Nephron progenitor cell (in vitro differentiated cells): ENCODE data around the gene CCDC157.

ENCODE experiments used
- DNase-seq: peaks from one replicate; pipeline ENCODE4 v3.0.0; 2021
- H3K27ac Mint-ChIP-seq: 2 replicates; pipeline ENCODE4 v1.8.0; 2021; ENCODE audit warnings: mild to moderate bottlenecking, moderate library complexity, mixed read lengths
- H3K27me3 Mint-ChIP-seq: 2 replicates; pipeline ENCODE4 v1.8.0; 2021; ENCODE audit warnings: mild to moderate bottlenecking, low read depth, mixed read lengths; ENCODE audit not compliant: poor library complexity
- H3K36me3 Mint-ChIP-seq: 2 replicates; pipeline ENCODE4 v1.8.0; 2021; ENCODE audit warnings: low read depth, mixed read lengths
- H3K4me1 Mint-ChIP-seq: 2 replicates; pipeline ENCODE4 v1.8.0; 2021; ENCODE audit warnings: mixed read lengths
- H3K4me3 Mint-ChIP-seq: 2 replicates; pipeline ENCODE4 v1.8.0; 2021; ENCODE audit warnings: mild to moderate bottlenecking, moderate library complexity, mixed read lengths
- H3K9me3 Mint-ChIP-seq: 2 replicates; pipeline ENCODE4 v1.8.0; 2021; ENCODE audit warnings: mild to moderate bottlenecking, moderate library complexity, mixed read lengths
- TF ChIP-seq, protein P1 (sequence below): fragments of 200-600 bp; sonication (generic); IDR thresholded peaks from 2 replicates; pipeline ENCODE4 v1.5.0; 2021; ENCODE audit warnings: antibody characterized with exemption

CCDC157 gene

DNA sequence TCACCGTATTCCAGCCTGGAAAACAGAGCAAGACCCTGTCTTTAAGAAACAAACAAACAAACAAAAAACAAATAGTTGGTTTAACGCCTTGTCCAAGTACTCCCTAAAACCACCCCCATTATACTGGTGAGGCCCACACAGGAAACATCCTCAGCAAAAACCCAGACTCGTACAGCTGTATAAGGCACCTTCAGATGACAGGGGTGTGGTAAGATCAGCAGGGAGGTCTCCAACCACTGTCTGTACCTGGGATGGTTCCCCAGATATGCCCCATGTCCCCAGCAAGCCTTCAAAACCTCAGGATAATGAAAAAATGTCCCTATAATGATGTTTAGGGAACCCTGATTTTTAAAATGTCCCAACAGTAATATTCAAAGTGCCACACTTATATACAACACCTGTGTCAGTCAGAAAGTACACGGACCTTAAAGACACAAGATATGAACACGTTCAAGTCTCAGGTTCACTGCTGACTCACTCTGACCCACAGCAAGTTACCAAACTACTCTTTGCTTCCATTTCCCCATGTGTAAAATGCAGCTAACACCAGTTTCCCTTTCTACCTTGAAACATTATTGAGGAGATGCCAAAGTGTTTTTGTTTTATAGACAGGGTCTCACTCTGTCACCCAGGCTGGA lies 9.4 kb upstream of the CCDC157 start:
- DNase-seq, result no peak
- no peaks in the 10 kb centered on the region for H3K4me1 Mint-ChIP-seq
- H3K27ac Mint-ChIP-seq, result no peak overlapping the region
- TF ChIP-seq, protein P1, sequence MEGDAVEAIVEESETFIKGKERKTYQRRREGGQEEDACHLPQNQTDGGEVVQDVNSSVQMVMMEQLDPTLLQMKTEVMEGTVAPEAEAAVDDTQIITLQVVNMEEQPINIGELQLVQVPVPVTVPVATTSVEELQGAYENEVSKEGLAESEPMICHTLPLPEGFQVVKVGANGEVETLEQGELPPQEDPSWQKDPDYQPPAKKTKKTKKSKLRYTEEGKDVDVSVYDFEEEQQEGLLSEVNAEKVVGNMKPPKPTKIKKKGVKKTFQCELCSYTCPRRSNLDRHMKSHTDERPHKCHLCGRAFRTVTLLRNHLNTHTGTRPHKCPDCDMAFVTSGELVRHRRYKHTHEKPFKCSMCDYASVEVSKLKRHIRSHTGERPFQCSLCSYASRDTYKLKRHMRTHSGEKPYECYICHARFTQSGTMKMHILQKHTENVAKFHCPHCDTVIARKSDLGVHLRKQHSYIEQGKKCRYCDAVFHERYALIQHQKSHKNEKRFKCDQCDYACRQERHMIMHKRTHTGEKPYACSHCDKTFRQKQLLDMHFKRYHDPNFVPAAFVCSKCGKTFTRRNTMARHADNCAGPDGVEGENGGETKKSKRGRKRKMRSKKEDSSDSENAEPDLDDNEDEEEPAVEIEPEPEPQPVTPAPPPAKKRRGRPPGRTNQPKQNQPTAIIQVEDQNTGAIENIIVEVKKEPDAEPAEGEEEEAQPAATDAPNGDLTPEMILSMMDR, result no peak
- H3K36me3 Mint-ChIP-seq, result peaks cover 78% of the 10 kb centered on the region
- H3K27me3 Mint-ChIP-seq, result no peaks in the 10 kb centered on the region
- H3K9me3 Mint-ChIP-seq, result no peaks in the 10 kb centered on the region
- H3K4me3 Mint-ChIP-seq, result no peak overlapping the region

DNA sequence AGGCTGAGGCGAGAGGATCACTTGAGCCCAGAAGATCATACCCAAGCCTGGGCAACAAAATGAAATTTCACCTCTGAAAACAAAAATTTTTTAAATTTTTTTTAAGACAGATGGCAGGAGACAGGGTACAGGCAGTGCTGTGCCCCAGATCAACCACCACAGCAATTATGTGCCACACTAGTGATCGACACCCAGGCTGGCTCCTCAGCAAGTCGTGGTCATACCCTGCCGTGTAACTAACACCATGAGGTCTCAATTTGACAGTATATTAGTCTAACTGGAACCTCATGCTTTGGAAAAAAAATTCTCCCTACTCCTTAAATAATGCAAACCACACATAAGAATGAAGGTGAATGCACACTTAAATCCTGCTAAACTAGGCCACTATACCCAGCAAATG lies 8.4 kb upstream of the CCDC157 start:
- TF ChIP-seq, protein P1, result no peak
- DNase-seq, result no peak
- H3K9me3 Mint-ChIP-seq, result no peaks in the 10 kb centered on the region
- H3K27ac Mint-ChIP-seq, result peak overlapping the region; percentile 67
- no peak overlapping the region for H3K4me3 Mint-ChIP-seq
- no peaks in the 10 kb centered on the region for H3K27me3 Mint-ChIP-seq
- peaks cover 76% of the 10 kb centered on the region for H3K36me3 Mint-ChIP-seq
- no peaks in the 10 kb centered on the region for H3K4me1 Mint-ChIP-seq

DNA sequence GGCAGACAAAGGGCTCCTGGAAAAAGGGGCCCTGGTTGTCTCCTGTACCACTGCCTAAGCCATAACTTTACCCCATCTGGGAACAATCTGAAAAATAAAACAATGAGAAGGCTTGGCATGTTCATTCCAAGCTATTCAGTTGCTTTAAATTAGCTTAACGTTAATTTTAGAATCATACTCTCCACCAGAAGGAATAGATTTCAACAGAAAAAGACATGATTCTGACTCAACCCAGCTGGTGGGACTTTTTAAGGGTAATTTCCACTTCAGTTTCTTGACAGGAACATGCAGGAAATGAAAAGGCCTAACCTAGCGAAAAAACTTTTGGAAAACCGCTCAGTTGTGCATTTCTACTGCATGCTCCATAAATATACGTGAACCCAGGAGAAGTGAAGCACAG lies 8.0 kb upstream of the CCDC157 start:
- Mint-ChIP-seq H3K4me1 (peaks cover 2% of the 10 kb centered on the region), H3K27me3 (no peaks in the 10 kb centered on the region), H3K36me3 (peaks cover 74% of the 10 kb centered on the region), H3K27ac (peak overlapping the region; percentile 67), H3K4me3 (no peak overlapping the region), H3K9me3 (no peaks in the 10 kb centered on the region)
- no peak for DNase-seq
- TF ChIP-seq, protein P1, result no peak

DNA sequence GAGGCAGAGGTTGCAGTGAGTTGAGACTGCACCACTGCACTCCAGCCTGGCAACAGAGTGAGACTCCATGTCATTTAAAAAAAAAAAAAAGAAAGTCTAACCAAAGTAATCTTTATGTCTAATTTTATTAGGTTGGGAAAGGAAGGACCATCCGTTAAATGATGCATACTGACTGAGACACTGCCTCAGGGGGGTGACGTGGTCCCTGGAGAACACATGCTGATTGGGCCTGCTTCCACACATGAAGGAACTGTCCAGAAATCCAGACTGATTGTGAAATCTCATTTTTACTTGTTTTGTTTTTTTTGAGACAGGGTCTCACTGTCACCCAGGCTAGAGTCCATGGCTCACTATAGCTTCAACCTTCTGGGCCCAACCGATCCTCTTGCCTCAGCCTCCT lies 5.6 kb upstream of the CCDC157 start:
- DNase-seq, result no peak
- H3K36me3 Mint-ChIP-seq, result peaks cover 60% of the 10 kb centered on the region
- H3K9me3 Mint-ChIP-seq, result no peaks in the 10 kb centered on the region
- H3K27me3 Mint-ChIP-seq, result no peaks in the 10 kb centered on the region
- no peak overlapping the region for H3K27ac Mint-ChIP-seq
- TF ChIP-seq, protein P1, result no peak
- H3K4me3 Mint-ChIP-seq, result no peak overlapping the region
- H3K4me1 Mint-ChIP-seq, result peaks cover 26% of the 10 kb centered on the region

DNA sequence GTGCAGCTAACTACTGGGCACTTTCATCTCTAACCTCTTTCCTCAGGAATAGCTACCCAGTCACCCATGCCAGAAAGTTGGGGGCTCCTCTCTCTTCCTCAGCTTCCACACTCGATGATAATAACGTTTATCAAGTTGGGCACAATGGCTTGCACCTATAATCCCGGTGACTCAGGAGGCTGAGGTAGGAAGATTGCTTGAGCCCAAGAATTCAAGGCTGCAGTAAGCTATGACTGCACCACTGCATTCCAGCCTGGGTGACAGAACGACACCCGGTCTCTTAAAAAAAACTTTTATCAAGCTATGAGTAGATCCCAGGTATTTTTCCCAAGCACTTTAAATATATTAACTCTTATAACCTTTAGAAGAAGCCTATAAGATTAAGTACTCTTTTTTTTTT lies 2.2 kb upstream of the CCDC157 start:
- Mint-ChIP-seq H3K27me3 (no peaks in the 10 kb centered on the region), H3K27ac (peak overlapping the region; percentile 82), H3K9me3 (no peaks in the 10 kb centered on the region), H3K36me3 (peaks cover 41% of the 10 kb centered on the region), H3K4me3 (peak overlapping the region; percentile 15), H3K4me1 (peaks cover 37% of the 10 kb centered on the region)
- DNase-seq, result no peak
- TF ChIP-seq, protein P1, result no peak

DNA sequence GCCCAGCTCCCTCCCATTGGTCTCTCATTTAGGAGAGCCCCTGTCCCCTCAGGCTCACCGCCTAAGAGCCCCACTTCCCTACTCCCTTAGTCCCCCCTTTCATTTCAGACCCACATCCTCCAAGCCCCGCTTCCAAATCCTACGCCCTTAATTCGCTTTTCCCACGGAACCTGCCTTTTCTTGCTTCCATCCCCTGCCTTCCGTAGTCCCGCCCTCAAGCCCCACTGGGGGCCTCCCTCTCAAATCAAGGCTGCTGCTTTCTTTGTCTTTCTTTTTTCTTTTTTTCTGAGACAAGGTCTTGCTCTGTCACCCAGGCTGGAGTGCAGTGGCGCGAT lies 396 bp downstream of the CCDC157 start:
- peak overlapping the region; percentile 96 for H3K4me3 Mint-ChIP-seq
- no peak for DNase-seq
- H3K4me1 Mint-ChIP-seq, result peaks cover 37% of the 10 kb centered on the region
- H3K27ac Mint-ChIP-seq, result peak overlapping the region; percentile 96
- peaks cover 3% of the 10 kb centered on the region for H3K27me3 Mint-ChIP-seq
- TF ChIP-seq, protein P1, result no peak
- no peaks in the 10 kb centered on the region for H3K9me3 Mint-ChIP-seq
- H3K36me3 Mint-ChIP-seq, result peaks cover 18% of the 10 kb centered on the region
